ENCODE measurements around the gene ELMOD1.

The ELMOD1 gene

DNA sequence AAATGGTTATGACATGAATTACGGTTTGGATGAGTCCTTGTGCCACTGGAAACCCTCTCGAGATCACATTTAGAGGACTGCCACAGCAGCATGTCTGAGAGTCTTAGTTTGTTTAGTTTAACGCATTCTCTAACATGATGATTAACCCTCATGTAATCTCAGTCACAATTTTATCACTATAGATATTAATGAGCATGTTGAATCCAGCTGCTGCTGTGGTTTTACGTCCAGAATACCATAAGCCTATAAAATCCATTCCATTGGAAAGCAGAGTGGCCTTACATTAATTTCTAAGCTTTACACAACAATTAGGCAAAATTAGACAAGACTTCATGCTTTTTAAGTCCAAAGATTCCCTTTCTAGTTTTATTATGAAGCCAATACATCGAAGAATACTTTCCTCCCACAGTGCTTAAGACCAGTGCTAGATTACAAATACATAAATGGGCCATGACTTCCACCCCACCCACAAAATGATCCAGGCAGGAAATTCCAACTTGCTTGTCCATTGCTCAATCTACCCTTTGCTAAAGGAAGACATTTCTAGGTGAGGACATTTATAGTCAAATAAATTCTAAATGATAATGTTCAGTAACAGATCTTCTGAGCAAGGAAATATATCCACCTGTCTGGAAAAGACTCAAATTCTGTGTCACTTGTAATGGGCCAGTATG is 3.5 kb upstream of the ELMOD1 start:
- no peak for DNase-seq

DNA sequence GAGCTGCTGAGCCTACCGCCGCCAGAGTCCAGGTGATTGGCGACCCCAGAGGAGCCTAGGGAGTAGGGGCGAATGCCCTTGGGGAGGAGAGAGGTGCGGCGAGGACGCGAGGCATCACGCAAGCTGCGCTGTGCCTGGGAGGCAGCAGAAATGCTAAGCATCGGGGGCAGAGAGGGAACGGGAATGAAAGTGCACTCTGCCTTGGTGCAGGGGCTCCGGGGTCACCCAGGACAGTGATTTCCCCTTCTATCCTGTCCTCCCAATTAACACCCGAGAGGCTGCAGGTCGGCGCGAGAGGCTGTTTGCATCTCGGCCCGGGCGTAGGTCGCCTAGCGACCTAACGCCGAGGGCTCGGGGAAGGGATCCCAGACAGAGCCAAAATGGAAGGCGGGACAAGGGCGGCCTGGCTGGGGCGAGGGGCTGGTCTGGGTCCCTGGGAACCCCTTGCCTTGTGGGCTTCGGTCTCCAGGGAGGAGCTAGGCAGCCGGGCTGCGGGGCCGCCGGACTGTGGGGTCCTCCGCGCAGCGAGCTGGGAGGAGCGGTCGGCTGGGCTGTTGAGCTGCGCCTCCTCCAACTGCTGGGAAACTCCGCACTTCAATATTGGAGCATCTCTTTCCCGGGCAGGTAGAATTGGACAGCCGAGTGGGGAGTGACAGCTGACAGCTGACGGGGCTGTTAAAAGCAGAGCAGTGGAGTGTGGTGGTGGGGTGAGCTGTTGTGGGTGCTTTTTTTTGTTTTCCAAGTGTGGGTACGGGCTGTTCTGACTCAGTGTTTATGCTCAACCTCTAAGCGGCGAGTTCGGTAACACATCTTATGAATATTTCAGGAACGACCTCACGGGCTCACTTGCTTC is 657 bp downstream of the ELMOD1 start:
- no peak for DNase-seq

DNA sequence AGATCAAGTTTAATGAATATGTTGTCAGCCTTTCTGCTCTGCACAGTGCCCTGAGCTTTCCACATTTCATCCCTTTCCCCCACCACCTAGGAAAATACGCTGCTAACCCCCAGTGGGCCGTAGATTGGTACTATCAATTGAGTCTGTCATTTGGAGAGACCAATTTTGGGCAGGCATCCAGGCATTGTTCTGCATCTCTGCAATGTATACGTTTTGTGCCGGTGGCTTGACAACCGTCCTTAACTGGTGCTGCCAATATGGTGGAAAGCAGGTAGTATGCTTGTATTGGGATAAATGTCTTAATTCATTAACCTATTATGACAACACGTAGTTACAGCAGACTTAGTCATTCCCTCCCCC is 1.3 kb downstream of the ELMOD1 start:
- DNase-seq: no peak

- DNase-seq: no peak
These were observed 1.9 kb downstream of the ELMOD1 start for GRCh38 chr11:107592813-107593212.

GRCh38 chr11:107593951-107594350 is 3.0 kb downstream of the ELMOD1 start:
- no peak for DNase-seq

DNA sequence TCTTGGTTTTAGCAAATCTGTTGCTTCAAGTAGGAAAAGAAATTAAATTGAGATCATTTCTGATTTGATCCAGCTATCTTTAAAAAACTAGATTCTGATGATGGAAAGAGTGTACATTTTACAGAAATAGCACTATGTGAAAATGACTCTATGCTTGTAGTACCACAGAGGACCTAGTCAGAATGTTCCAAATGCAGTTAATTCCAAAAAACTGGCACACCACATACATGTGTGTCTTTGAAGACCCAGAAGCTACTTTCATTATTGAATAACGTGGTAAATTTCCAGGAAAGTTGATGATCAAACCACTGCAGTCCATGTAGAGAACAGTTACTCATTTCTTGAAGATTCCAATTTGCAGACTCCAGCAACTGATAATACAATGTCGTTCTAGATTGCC is 3.8 kb downstream of the ELMOD1 start:
- no peak for DNase-seq

DNA sequence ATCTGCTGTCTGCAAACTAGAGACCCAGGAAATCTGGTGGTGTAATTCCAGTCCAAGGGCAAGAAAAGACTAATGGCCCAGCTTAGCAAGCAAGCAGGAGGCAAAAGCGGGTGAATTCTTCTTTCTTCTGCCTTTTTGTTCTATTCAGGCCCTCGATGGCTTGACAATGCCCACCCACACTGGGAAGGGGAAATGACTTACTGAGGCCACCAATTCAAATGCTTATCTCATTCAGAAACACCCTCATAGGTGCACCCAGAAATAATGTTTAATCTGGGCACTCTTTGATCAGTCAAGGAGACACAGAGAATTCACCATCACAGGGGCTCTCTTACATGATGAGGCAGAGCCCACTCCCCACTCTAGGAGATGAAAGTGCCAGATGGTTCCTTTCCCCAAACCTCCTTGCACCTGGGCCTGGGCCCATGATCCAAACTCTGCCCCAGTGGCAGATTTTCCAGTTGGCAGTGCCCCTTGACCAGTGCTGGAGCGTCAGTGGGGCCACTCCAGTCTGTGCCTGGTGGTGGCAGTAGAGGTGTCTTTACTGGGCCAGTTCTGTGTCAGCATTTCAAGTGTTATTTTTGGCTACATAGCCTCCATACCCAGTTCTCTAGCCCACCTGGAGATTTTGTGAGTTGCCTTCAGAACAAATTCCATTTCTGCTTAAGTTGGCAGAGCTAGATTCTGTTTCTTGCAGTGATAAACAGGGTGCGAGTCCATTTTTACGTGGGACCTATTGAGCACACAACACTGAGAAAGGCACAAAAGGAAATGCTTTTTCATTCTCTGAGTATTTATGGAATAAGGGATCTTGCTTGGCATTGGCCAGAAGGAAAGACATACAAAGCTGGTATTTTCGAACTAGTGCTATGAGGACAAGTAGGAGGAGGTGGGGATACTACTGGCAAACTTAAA is 7.5 kb downstream of the ELMOD1 start:
- no peak for DNase-seq

DNA sequence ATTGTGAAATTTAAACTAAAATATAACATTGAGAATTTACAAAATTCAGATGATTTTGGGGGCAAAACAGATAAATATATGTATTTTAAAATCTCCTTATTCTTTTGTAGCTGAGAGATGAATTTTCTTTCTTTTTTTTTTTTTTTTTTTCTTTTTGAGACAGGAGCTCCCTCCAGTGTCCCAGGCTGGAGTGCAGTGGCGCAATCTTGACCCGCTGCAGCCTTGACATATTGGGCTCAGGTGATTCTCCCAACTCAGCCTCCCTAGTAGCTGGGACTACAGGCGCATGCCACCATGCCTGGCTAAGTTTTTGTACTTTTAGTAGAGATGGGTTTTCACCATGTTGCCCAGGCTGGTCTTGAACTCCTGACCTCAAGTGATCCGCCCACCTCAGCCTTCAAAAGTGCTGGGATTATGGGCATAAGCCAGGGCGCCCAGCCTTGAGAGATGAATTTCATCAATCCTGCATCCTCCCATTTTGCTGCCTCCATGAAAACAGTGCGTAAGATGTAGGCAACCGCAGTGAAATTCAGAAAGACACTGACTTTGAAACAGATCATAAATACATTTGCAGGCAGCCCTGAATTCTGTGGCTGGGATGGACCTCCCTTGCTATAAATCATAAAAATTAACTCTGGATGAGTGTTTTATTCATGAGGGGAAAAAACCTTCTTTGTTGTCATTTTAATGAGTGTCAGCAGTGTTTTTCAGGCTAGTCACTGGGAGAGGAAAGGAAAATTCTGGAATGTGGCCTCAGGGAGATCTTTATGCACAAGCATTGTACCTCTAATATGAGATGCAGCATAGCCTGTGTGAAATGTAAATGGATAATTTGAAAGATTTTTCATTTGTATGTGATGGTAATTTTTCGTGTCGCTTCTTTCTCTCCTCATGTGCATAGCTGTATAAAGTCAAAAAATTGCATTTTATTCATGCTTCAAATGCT is 14.4 kb downstream of the ELMOD1 start:
- no peak for DNase-seq

DNA sequence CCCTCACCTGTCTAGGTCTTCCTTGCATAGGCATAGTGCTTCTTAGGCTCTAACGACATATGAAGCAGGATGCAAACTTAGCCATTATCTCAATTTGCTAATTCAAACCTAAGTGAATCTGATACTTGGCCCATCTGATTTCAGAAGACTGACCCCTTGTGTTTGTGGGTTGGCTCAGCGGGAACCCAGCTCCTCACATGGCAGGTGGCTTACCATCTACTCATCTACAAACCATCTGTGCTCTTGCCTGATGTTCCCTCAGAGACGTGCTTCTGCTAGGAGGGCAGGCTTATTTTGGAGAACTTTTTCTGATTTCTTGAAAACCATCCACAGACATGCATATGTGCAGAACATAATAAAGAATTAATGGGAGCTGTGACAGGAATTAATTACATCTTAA is 15.2 kb downstream of the ELMOD1 start:
- no peak for DNase-seq

DNA sequence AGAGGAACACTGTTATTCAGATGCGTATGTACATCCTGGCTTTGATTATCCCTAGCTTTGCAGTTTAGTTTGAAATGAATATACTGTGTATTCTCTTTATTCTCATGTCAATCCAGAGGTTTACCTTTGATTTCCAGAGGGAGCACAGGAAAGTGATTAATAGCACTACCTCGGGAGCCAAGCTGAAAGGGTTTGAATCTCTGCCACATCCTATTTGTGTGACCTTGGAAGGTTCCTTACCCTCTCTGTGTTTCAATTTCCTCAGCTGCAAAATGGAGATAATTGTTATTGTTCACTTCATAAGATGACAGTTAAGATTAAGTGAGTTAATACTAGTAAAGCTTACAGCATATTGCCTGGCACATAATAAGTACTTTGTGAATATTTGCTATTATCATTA is 17.9 kb downstream of the ELMOD1 start:
- DNase-seq: no peak

DNA sequence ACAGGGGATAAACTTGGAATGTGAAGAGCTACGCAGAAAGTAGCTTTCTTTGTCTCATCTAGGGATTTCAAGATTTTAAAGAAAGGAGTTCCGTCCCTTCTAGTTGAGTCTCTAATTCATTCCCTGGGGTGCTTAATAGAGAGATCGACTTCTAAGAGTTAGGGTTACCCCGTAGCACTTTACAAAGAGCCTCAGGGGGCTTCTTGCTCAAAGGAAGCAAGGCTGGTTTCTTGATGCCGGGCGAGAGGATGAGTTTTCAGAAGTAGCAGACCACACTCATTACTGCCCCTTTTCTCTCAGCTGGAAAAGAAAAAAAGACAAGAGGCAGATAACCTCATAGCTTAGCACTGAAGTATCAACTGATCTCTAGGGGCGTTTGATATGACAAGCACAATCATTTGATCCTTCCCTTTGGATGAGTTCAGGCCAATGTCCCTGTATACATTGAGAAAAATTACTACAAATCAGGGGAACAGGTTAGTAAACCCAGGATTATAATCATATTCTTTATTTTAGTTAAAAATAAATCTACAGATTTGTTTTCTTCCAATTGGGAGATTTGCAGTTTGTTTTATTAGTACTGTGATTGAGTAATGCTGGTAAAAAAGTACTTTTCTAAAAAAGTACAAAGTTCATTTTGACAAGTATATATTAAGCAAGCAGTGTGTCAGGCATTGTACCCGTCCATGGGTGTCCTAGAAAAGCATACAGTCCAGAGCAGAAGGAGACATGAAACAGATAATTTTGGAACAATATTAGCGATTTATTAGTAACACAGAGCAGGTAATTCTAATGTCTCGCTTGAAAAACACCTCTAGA is 18.7 kb downstream of the ELMOD1 start:
- DNase-seq: no peak

DNA sequence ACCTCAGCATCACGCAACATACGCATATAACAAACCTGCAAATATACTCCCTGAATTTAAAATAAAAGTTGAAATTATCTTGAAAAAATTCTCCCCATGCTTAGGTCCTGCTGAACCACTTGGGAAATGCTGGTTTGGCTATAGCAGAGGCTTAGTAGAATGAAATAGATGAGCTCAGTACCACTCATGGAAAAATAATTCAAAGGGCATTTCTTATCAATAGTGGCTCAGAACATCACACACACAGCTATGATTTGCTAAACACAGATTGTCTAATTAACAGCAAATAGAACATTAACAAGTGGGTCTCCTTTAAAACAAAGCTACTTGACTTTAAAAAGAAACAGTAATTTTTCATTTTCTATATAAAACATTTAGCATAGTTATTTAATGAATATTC is 21.5 kb downstream of the ELMOD1 start:
- no peak for DNase-seq

DNA sequence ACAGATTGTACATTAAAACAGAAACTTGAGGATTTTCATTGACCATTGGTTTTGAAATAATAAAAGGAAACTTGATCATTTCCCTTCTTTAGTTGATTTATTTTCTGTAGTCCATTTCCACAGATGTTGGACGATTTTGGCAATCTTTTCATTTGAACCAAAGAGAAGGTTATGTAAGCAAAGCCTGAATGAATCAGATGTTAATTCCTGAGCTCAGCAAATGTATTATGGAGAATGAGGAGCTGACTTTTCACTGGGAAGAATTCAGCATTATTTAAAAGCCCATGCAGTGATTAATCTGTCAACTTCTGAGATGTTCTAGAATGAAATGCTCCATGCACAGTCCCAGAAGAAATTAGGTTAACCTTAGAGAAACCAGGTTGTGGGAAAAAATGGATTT is 29.0 kb downstream of the ELMOD1 start:
- no peak for DNase-seq

- DNase-seq: no peak
These were observed 30.1 kb downstream of the ELMOD1 start for GRCh38 chr11:107621081-107621480.

GRCh38 chr11:107623183-107623582 is 32.2 kb downstream of the ELMOD1 start:
- no peak for DNase-seq

- DNase-seq: no peak
These were observed 34.2 kb downstream of the ELMOD1 start for GRCh38 chr11:107624983-107625684.

DNA sequence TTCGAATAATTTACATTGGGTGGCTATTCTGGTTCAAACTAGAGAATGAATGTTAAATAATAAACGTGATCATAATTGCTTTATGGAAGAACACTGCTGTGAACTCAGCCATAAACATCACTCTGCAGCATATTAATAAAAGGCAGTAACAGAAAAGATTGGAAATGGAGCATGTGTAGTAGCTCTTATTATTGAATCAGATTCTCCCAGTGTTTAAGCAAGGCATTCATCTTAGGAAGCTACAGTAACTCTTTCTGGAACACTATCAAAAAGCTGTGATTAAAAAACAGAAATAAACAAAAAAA is 34.7 kb downstream of the ELMOD1 start:
- no peak for DNase-seq

- no peak for DNase-seq
These were observed 40.1 kb downstream of the ELMOD1 start for GRCh38 chr11:107631043-107631442.

DNA sequence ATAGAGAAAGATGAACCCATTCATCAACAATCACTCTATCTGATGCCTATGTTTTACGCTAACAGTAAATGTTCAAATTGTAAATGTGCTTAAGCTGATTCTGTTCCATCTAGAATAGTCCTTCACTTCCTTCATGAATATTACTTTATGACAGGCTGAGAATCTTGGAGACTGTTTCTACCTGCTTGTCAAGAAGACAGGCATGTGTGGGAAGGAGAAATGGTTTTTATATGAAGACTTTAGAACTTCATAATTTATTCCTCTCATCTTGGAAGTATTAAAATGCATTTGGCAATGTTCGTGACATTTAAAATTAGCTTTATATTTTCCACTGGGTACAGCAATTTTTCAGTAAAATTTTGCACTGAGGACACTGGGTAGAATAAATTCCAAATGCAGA is 41.0 kb downstream of the ELMOD1 start:
- no peak for DNase-seq

DNA sequence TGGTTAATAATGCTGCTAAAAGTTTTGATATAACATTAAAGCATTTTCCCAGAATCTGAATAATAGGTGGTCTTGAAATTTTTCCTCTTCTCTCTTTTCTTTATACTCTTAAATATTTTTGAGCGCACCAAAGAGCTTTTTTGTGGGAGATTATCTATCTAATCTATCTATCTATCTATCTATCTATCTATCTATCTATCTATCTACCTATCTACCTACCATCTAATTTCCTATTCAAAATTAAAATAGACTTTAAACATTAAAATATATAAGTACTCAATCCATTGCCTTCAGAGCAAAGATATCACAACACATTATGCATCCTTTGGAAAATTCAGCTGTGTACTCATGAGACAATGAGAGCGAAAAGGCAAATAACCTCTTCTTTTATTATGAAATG is 55.8 kb downstream of the ELMOD1 start:
- DNase-seq: no peak

DNA sequence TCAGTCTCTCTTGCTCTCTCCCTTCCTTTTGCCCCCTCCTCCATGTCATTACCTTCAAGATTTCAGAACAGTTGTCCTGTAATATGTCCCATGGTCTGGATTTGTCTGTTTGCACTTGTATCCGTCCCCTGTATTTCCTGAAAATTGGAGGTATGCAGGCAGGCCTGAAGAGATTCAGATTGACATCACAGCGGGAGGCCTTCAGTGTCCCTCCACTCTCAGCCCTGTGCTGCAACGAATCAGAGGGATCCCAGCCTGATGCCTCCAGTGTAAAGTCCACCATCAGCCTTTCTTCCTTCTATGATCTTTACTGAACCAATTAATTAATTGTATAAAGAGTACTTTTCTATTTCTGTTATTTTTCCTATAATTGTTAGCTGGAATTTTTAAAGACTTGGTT is 57.3 kb downstream of the ELMOD1 start:
- no peak for DNase-seq
